KMS-11 (cell line): ENCODE measurements around the gene NTF3.

Source experiments
- H2AFZ ChIP-seq: fragments of 200-600 bp; sonication (generic); 2 replicates; pipeline ENCODE4 v1.6.1; 2016; ENCODE audit warnings: antibody characterized with exemption, mixed run types, low read depth
- H3K27ac ChIP-seq: fragments of 200-600 bp; sonication (generic); 2 replicates; pipeline ENCODE4 v1.6.1; 2016; ENCODE audit warnings: mild to moderate bottlenecking, mixed run types
- H3K27me3 ChIP-seq: fragments of 200-600 bp; sonication (generic); 2 replicates; pipeline ENCODE4 v1.6.1; 2017; ENCODE audit warnings: mild to moderate bottlenecking, low read depth, mixed run types, moderate library complexity; ENCODE audit not compliant: insufficient read depth
- H3K36me3 ChIP-seq: fragments of 200-600 bp; sonication (generic); 2 replicates; pipeline ENCODE4 v1.6.1; 2017; ENCODE audit warnings: mild to moderate bottlenecking, mixed run types; ENCODE audit not compliant: insufficient read depth
- H3K4me1 ChIP-seq: fragments of 200-600 bp; sonication (generic); 2 replicates; pipeline ENCODE4 v1.6.1; 2016; ENCODE audit warnings: mild to moderate bottlenecking, low read depth, mixed run types; ENCODE audit not compliant: poor library complexity, severe bottlenecking
- H3K4me2 ChIP-seq: fragments of 200-600 bp; sonication (generic); 2 replicates; pipeline ENCODE4 v1.7.0; 2016; ENCODE audit warnings: mild to moderate bottlenecking, mixed run types
- H3K4me3 ChIP-seq: fragments of 200-600 bp; sonication (generic); IDR thresholded peaks from 2 replicates; pipeline ENCODE4 v1.6.1; 2017; ENCODE audit warnings: low read depth, low read length, mixed read lengths; ENCODE audit not compliant: insufficient read depth
- H3K79me2 ChIP-seq: fragments of 200-600 bp; sonication (generic); 2 replicates; pipeline ENCODE4 v1.6.1; 2016; ENCODE audit warnings: low read depth, mixed run types; ENCODE audit not compliant: insufficient read depth
- H3K9ac ChIP-seq: fragments of 200-600 bp; sonication (generic); 2 replicates; pipeline ENCODE4 v1.6.1; 2016; ENCODE audit warnings: mild to moderate bottlenecking, mixed run types
- H4K20me1 ChIP-seq: fragments of 200-600 bp; sonication (generic); 2 replicates; pipeline ENCODE4 v1.6.1; 2016; ENCODE audit warnings: mild to moderate bottlenecking, mixed run types; ENCODE audit not compliant: insufficient read depth
- CTCF ChIP-seq: fragments of 200-600 bp; sonication (generic); conservative IDR thresholded peaks from 2 replicates; pipeline ENCODE4 v1.6.1; 2017; ENCODE audit warnings: low read depth, mild to moderate bottlenecking, antibody characterized with exemption, low read length, moderate library complexity, mixed read lengths

Gene NTF3

GRCh38 chr12:5470221-5470620 lies 38.3 kb downstream of the NTF3 start:
- no peak overlapping the region for H3K27ac ChIP-seq
- H4K20me1 ChIP-seq = no peaks in the 10 kb centered on the region
- no peaks in the 10 kb centered on the region for H3K36me3 ChIP-seq
- H3K9ac ChIP-seq = no peak overlapping the region
- H3K79me2 ChIP-seq = no peaks in the 10 kb centered on the region
- H3K4me3 ChIP-seq = no peak overlapping the region
- no peak overlapping the region for H2AFZ ChIP-seq
- no peak overlapping the region for H3K4me2 ChIP-seq
- H3K27me3 ChIP-seq = no peaks in the 10 kb centered on the region
- no peak for TF ChIP-seq CTCF
- no peaks in the 10 kb centered on the region for H3K4me1 ChIP-seq

GRCh38 chr12:5470703-5471102 lies 38.8 kb downstream of the NTF3 start:
- Histone ChIP-seq H3K27ac (no peak overlapping the region), H3K27me3 (no peaks in the 10 kb centered on the region), H4K20me1 (no peaks in the 10 kb centered on the region), H2AFZ (no peak overlapping the region), H3K9ac (no peak overlapping the region), H3K4me2 (no peak overlapping the region), H3K4me3 (no peak overlapping the region), H3K79me2 (no peaks in the 10 kb centered on the region), H3K4me1 (no peaks in the 10 kb centered on the region), H3K36me3 (no peaks in the 10 kb centered on the region)
- no peak for TF ChIP-seq CTCF

- H4K20me1 ChIP-seq = no peaks in the 10 kb centered on the region
Measured at GRCh38 chr12:5473076-5473782, 41.3 kb downstream of the NTF3 start.

GRCh38 chr12:5473783-5474116 lies 41.8 kb downstream of the NTF3 start:
- H3K9ac ChIP-seq = no peak overlapping the region
- H4K20me1 ChIP-seq = no peaks in the 10 kb centered on the region
- H3K4me1 ChIP-seq = no peaks in the 10 kb centered on the region
- TF ChIP-seq CTCF = no peak
- no peak overlapping the region for H3K4me3 ChIP-seq
- no peak overlapping the region for H3K27ac ChIP-seq
- H3K79me2 ChIP-seq = no peaks in the 10 kb centered on the region
- H3K4me2 ChIP-seq = no peak overlapping the region
- H2AFZ ChIP-seq = no peak overlapping the region
- no peaks in the 10 kb centered on the region for H3K27me3 ChIP-seq
- H3K36me3 ChIP-seq = no peaks in the 10 kb centered on the region

More at GRCh38 chr12:5473076-5473782, 41.3 kb downstream of the NTF3 start:
- no peak for TF ChIP-seq CTCF
- Histone ChIP-seq H3K27me3 (no peaks in the 10 kb centered on the region), H3K4me2 (no peak overlapping the region), H3K9ac (no peak overlapping the region), H3K79me2 (no peaks in the 10 kb centered on the region), H3K4me1 (no peaks in the 10 kb centered on the region), H3K27ac (no peak overlapping the region), H3K36me3 (no peaks in the 10 kb centered on the region), H2AFZ (no peak overlapping the region), H3K4me3 (no peak overlapping the region)
